PC-3 (cell line): ENCODE data around the gene PHF21B. TPM values are rescaled to one million over a fixed set of nuclear protein-coding genes. Genes with fewer than 3 reads are reported as not detected.

Source experiments
- ATAC-seq: fragments of 200-7000 bp; cut with Tn5 transposase; 2 replicates; pipeline ENCODE4 v1.9.1; 2020; ENCODE audit warnings: mild to moderate bottlenecking, moderate library complexity
- BruUV-seq: library from RNA; stranded (reverse); fragments of 400-500 nt; replicated peaks from 2 replicates; lab custom pipeline; 2021; lab: Mats Ljungman, UMichigan
- CTCF ChIA-PET: fragments of 300-600 bp; sonication (Branson Sonifier 250); formaldehyde crosslinking; loops from one replicate; lab custom pipeline; 2022; ENCODE audit warnings: antibody characterized with exemption; lab: Charles Lee
- POLR2A ChIA-PET: fragments of 300-600 bp; sonication (Branson Sonifier 250); formaldehyde crosslinking; loops from one replicate; lab custom pipeline; 2022; ENCODE audit warnings: antibody characterized with exemption; ENCODE audit not compliant: unreplicated experiment; lab: Charles Lee
- DNase-seq: peaks from one replicate; pipeline ENCODE4 v3.0.0-alpha.2; 2015
- H2AFZ ChIP-seq: fragments of 300-600 bp; sonication (generic); 2 replicates; pipeline ENCODE4 v1.6.0; 2016; ENCODE audit warnings: antibody characterized with exemption, low read length
- H3F3A ChIP-seq: fragments of 300-600 bp; sonication (generic); one replicate; pipeline ENCODE4 v1.6.0; 2017; ENCODE audit warnings: antibody characterized with exemption, low read length, control low read depth, mild to moderate bottlenecking; ENCODE audit not compliant: unreplicated experiment
- H3K27ac ChIP-seq: fragments of 300-600 bp; sonication (generic); 2 replicates; pipeline ENCODE4 v1.5.1; 2016; ENCODE audit warnings: mild to moderate bottlenecking, low read length
- H3K27me3 ChIP-seq: fragments of 300-600 bp; sonication (generic); 2 replicates; pipeline ENCODE4 v1.6.1; 2016; ENCODE audit warnings: low read length, mixed read lengths
- H3K36me3 ChIP-seq: fragments of 300-600 bp; sonication (generic); 2 replicates; pipeline ENCODE4 v1.6.1; 2016; ENCODE audit warnings: low read depth, mixed run types, low read length, mixed read lengths
- H3K4me1 ChIP-seq: fragments of 300-600 bp; sonication (generic); 2 replicates; pipeline ENCODE4 v1.5.1; 2016; ENCODE audit warnings: low read length; ENCODE audit not compliant: insufficient read depth
- H3K4me2 ChIP-seq: fragments of 300-600 bp; sonication (generic); 2 replicates; pipeline ENCODE4 v1.6.0; 2016; ENCODE audit warnings: low read length
- H3K4me3 ChIP-seq: fragments of 300-600 bp; sonication (generic); 2 replicates; pipeline ENCODE4 v1.5.1; 2016; ENCODE audit warnings: mild to moderate bottlenecking, low read length, mixed read lengths
- H3K79me2 ChIP-seq: fragments of 300-600 bp; sonication (generic); 2 replicates; pipeline ENCODE4 v1.6.1; 2017; ENCODE audit warnings: low read length, mixed read lengths
- H3K9ac ChIP-seq: fragments of 300-600 bp; sonication (generic); 2 replicates; pipeline ENCODE4 v1.6.0; 2016; ENCODE audit warnings: mild to moderate bottlenecking, low read length
- H3K9me2 ChIP-seq: fragments of 300-600 bp; sonication (generic); replicated peaks from 2 replicates; pipeline ENCODE4 v1.6.1; 2016; ENCODE audit warnings: mixed run types, low read length, mixed read lengths
- H3K9me3 ChIP-seq: fragments of 300-600 bp; sonication (generic); 2 replicates; pipeline ENCODE4 v1.6.1; 2016; ENCODE audit warnings: low read length, mixed read lengths
- H4K20me1 ChIP-seq: fragments of 300-600 bp; sonication (generic); 2 replicates; pipeline ENCODE4 v1.6.1; 2016; ENCODE audit warnings: low read length, mixed read lengths
- CTCF ChIP-seq: fragments of 300-600 bp; sonication (generic); conservative IDR thresholded peaks from 2 replicates; pipeline ENCODE4 v1.5.1; 2017; ENCODE audit warnings: antibody characterized with exemption, low read depth, mild to moderate bottlenecking, low read length
- EZH2 ChIP-seq: fragments of 300-600 bp; sonication (generic); IDR thresholded peaks from one replicate; pipeline ENCODE4 v1.6.1; 2017; ENCODE audit warnings: antibody characterized with exemption, mild to moderate bottlenecking, low read length; ENCODE audit not compliant: unreplicated experiment
- EZH2phosphoT487 ChIP-seq: fragments of 300-600 bp; sonication (generic); IDR thresholded peaks from 2 replicates; pipeline ENCODE4 v1.6.1; 2018; ENCODE audit warnings: mild to moderate bottlenecking, antibody characterized with exemption, low read length, borderline replicate concordance
- intact Hi-C: fragments of 100-400 bp; cut with micrococcal nuclease; formaldehyde crosslinking; loops from 2 replicates; pipeline ENCODE4 v1.9.0; 2023
- total RNA-seq: library from RNA; depleted of rRNA; stranded (reverse); fragments of >200 nt; gene quantifications from 2 replicates; pipeline ENCODE4 v1.2.3, GENCODE V29; 2014

PHF21B gene
- total RNA-seq, 1 experiment from 2014 or later, result not detected

DNA sequence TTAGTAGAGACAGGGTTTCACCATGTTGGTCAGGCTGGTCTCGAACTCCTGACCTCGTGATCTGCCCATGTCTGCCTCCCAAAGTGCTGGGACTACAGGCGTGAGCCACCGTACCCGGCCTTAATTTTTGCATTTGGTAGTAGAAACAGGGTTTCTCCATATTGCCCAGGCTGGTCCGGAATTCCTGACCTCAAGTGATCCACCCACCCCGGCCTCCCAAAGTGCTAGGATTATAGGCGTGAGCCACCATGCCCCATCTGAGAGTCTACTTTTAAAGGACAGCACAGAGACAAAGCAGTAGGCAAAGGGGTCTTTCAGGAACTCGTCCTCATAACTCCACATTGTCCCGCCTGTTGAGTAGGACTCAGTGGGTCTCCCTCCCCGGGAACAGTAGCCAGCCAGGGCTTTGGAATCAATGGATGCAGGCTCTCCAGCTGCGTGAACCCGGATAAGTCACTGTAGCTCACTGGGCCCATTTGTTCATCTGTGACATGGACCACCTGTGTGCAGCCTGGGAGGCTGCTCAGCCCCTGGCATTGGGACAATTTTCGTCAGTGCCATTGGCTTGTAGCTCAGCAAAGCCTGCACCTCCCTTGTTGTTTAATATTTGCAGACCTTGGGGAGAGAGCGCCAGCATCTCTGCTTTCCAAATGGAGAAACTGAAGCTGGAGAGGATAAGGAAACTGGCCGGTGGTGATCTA is 171.3 kb downstream of the PHF21B start:
- DNase-seq (no peak), ATAC-seq (no peak)
- no TSS peak for BruUV-seq
- H3K79me2 ChIP-seq, result no peaks in the 10 kb centered on the region
- H3K9me3 ChIP-seq, result 0 out of 2 replicates have a peak, but pooled peaks cover 4% of the 10 kb centered on the region
- no peaks in the 10 kb centered on the region for H3K4me1 ChIP-seq
- no peak for TF ChIP-seq EZH2phosphoT487
- intact Hi-C loops, result no loop called here
- no peaks in the 10 kb centered on the region for H3K9me2 ChIP-seq
- no peaks in the 10 kb centered on the region for H4K20me1 ChIP-seq
- no peak overlapping the region for H3K4me2 ChIP-seq
- POLR2A ChIA-PET, result no interaction called here
- H3K9ac ChIP-seq, result no peak overlapping the region
- peaks cover 13% of the 10 kb centered on the region for H3K36me3 ChIP-seq
- CTCF ChIA-PET, result no interaction called here
- no peaks in the 10 kb centered on the region for H3F3A ChIP-seq
- H2AFZ ChIP-seq, result no peak overlapping the region
- no peak overlapping the region for H3K27ac ChIP-seq
- H3K4me3 ChIP-seq, result no peak overlapping the region
- H3K27me3 ChIP-seq, result no peaks in the 10 kb centered on the region

DNA sequence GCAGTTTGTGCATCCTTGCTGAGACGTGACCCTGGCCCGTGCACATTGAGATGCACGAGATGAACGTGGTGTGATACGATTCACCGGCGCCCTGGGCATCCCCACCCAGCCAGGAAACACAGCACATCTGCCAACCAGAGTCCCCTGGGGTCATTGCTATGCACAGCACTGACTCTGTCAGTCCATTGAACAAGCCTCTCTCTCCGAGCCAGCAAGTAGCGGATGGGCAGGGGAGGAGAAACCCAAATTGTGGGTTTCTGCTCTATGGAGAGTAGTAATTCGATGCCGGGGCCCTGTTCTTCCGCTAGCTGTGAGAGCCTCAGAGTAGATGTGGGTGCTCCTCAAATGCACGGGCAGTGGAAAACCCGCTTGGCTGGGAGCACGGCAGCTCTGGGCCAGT is 172.3 kb downstream of the PHF21B start:
- TF ChIP-seq EZH2phosphoT487, result no peak
- no peak for TF ChIP-seq CTCF
- no peak for TF ChIP-seq EZH2
- Histone ChIP-seq H3K79me2 (no peaks in the 10 kb centered on the region), H3K27me3 (no peaks in the 10 kb centered on the region), H3K4me3 (no peak overlapping the region), H3K36me3 (peaks cover 17% of the 10 kb centered on the region), H3K9ac (no peak overlapping the region), H3K4me1 (no peaks in the 10 kb centered on the region), H2AFZ (no peak overlapping the region), H4K20me1 (no peaks in the 10 kb centered on the region), H3K27ac (no peak overlapping the region), H3K9me2 (no peaks in the 10 kb centered on the region), H3F3A (no peaks in the 10 kb centered on the region), H3K9me3 (0 out of 2 replicates have a peak, but pooled peaks cover 4% of the 10 kb centered on the region), H3K4me2 (no peak overlapping the region)
- no TSS peak for BruUV-seq
- intact Hi-C loops, result no loop called here
- DNase-seq, result no peak
- ChIA-PET CTCF (no interaction called here), POLR2A (no interaction called here)
- no peak for ATAC-seq

DNA sequence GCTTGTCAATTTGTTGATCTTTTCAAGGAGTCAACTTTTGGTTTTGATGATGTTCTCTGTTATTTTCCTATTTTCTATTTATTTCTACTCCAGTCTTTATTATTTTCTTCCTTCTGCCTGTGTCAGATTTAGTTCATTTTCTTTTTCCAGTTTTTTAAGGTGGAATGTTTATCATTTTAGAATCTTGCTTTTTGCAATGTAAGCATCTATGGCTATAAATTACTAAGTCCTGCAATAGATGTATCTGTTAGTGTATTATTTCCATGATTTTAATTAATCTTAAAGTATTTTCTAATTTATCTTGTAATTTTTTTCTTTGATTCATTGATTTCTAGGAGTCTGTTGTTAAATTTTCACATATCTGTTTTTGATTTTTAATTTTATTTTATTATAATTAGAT is 175.7 kb downstream of the PHF21B start:
- ChIA-PET POLR2A (no interaction called here), CTCF (no interaction called here)
- Histone ChIP-seq H3K27ac (no peak overlapping the region), H3K9me3 (0 out of 2 replicates have a peak, but pooled peaks cover 4% of the 10 kb centered on the region), H3K79me2 (no peaks in the 10 kb centered on the region), H3F3A (no peaks in the 10 kb centered on the region), H3K9me2 (no peaks in the 10 kb centered on the region), H3K4me3 (no peak overlapping the region), H3K9ac (no peak overlapping the region), H2AFZ (no peak overlapping the region), H3K4me2 (no peak overlapping the region), H3K4me1 (no peaks in the 10 kb centered on the region), H3K27me3 (no peaks in the 10 kb centered on the region), H3K36me3 (peaks cover 34% of the 10 kb centered on the region), H4K20me1 (no peaks in the 10 kb centered on the region)
- ATAC-seq (no peak), DNase-seq (no peak)
- no TSS peak for BruUV-seq
- no peak for TF ChIP-seq EZH2
- TF ChIP-seq CTCF, result no peak
- intact Hi-C loops, result no loop called here
